GM23338 (cell line): ENCODE data around the gene FRMD3.

ENCODE experiments used
- CTCF ChIP-seq, 2 experiments: fragments of 200-600 bp in 1 of 2; sonication (generic) in 1 of 2; conservative IDR thresholded peaks; 2 replicates each; pipeline versions ENCODE4 v1.5.1 to v1.6.1; 2016 to 2017; ENCODE audit warnings: antibody characterized with exemption in 2 of 2, low read depth in 2 of 2, mild to moderate bottlenecking in 2 of 2, moderate library complexity in 1 of 2
- EZH2phosphoT487 ChIP-seq: fragments of 200-600 bp; sonication (generic); IDR thresholded peaks from one replicate; pipeline ENCODE4 v1.8.1; 2018; ENCODE audit warnings: antibody characterized with exemption; ENCODE audit not compliant: unreplicated experiment

GRCh38 chr9:83240671-83241070, 297.5 kb downstream of the FRMD3 start:
- TF ChIP-seq CTCF (conservative IDR thresholded peaks at IDR 0.05; ENCODE audit: low read depth in 2 of 2) (no peak), EZH2phosphoT487 (no peak)
